Keratinocyte (primary cell): ENCODE measurements around the gene CFAP90.

Source experiments
- EZH2 ChIP-seq: IDR thresholded peaks from one replicate; pipeline ENCODE4 v1.6.1; 2012; ENCODE audit warnings: inconsistent platforms, mild to moderate bottlenecking, low read length, moderate library complexity
- TF ChIP-seq, protein P1 (sequence below), 3 experiments: IDR thresholded peaks in 1 of 3; conservative IDR thresholded peaks in 1 of 3; optimal IDR thresholded peaks in 1 of 3; 2 replicates in 2 of 3; 3 replicates in 1 of 3; pipeline versions ENCODE3 to v1.5.1; 2011; ENCODE audit warnings: low read length in 3 of 3, mild to moderate bottlenecking in 3 of 3, moderate library complexity in 2 of 3, control low read depth in 1 of 3, inconsistent platforms in 1 of 3; ENCODE audit not compliant: insufficient read depth in 2 of 3; ENCODE audit errors: extremely low read depth in 1 of 3

GRCh38 chr5:7801891-7802614, 48.9 kb downstream of the CFAP90 start:
- TF ChIP-seq, protein P1, sequence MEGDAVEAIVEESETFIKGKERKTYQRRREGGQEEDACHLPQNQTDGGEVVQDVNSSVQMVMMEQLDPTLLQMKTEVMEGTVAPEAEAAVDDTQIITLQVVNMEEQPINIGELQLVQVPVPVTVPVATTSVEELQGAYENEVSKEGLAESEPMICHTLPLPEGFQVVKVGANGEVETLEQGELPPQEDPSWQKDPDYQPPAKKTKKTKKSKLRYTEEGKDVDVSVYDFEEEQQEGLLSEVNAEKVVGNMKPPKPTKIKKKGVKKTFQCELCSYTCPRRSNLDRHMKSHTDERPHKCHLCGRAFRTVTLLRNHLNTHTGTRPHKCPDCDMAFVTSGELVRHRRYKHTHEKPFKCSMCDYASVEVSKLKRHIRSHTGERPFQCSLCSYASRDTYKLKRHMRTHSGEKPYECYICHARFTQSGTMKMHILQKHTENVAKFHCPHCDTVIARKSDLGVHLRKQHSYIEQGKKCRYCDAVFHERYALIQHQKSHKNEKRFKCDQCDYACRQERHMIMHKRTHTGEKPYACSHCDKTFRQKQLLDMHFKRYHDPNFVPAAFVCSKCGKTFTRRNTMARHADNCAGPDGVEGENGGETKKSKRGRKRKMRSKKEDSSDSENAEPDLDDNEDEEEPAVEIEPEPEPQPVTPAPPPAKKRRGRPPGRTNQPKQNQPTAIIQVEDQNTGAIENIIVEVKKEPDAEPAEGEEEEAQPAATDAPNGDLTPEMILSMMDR (optimal IDR thresholded peaks at IDR 0.05 in 1 of 3, IDR thresholded peaks at IDR 0.05 in 1 of 3, conservative IDR thresholded peaks at IDR 0.05 in 1 of 3; ENCODE audit: extremely low read depth in 1 of 3, insufficient read depth in 2 of 3, low read length in 3 of 3) = no peak
- no peak for TF ChIP-seq EZH2
